G401.6 (cell line): ENCODE data around the gene MALT1.
"Not testable (repeated sequence)": the region's sequence is repeated elsewhere in the genome, so short reads cannot be mapped to it uniquely, and the experiment has no call there.

Source experiments
- FAIRE-seq: peaks from 2 replicates; lab custom pipeline; 2012; peaks lifted over from hg19 to GRCh38; lab: Jason Lieb, UNC

Gene MALT1

DNA sequence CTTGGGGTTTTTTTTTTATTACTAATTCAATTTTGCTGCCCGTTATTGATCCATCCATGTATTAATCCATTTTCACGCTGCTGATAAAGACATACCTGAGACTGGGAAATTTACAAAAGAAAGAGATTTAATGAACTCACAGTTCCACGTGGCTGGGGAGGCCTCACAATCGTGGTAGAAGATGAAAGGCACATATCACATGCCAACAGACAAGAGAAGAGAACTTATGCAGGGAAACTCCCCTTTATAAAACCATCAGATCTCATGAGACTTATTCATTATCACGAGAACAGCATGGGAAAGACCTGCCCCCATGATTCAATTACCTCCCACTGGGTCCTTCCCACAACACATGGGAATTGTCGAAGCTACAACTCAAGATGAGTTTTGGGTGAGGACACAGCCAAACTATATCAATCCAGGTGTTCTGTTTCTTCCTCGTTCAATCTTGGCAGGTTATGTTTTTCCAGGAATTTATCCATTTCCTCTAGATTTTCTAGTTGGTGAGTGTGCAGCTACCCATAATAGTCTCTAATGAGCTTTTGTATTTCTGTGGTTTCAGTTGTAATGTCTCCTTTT lies 18.0 kb upstream of the MALT1 start:
- not testable (repeated sequence) for FAIRE-seq

GRCh38 chr18:58653814-58654509 lies 17.3 kb upstream of the MALT1 start:
- no peak for FAIRE-seq

DNA sequence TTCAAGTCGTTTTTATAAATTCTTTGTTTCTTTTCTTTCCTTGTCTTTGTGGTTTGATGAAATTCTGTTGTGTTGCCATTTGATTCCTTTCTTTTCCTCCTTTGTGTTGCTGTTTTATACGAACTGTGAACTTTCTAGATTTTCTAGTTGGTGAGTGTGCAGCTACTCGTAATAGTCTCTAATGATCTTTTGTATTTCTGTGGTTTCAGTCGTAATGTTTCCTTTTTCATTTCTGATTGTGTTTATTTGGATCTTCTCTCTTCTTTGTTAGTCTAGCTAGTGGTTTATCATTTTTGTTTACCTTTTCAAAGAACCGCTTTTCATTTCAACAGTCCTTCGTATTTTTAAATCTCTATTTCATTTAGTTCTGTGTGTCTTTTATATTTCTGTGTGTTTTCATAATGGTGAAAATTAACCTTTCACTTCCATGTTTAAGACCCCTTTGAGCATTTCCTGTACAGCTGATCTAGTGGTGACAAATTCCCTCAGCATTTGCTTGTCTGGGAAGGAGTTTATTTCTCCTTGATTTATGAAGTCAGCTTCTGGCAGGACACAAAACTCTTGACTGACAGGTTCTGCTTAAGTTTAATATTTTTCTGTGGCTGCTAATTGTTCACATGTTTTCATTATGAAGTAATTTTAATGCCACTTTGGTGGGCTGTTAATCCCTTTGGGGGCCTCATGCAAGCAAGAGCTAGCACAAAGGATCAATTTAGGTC lies 16.2 kb upstream of the MALT1 start:
- FAIRE-seq: no peak

GRCh38 chr18:58657081-58657480 lies 14.2 kb upstream of the MALT1 start:
- no peak for FAIRE-seq

DNA sequence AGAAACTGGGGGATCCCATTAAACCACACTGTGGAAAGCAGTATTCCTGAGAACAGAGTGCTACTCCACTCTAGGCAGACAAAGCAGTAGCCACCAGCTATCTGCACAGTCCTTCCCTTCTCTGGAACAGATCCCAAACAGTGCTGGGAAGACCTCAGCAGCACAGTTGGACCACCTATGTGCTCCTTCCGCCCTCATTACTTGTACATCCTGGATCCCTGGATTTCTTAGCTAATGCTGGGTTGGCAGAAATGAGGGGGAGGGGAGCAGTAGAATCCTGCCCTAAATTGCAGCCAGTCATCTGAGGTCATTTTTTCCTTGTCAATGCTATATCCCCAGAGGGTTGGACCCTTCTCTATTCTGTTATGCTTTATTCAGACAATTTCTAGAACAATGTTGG lies 13.8 kb upstream of the MALT1 start:
- no peak for FAIRE-seq

GRCh38 chr18:58659691-58660090 lies 11.6 kb upstream of the MALT1 start:
- FAIRE-seq: no peak

DNA sequence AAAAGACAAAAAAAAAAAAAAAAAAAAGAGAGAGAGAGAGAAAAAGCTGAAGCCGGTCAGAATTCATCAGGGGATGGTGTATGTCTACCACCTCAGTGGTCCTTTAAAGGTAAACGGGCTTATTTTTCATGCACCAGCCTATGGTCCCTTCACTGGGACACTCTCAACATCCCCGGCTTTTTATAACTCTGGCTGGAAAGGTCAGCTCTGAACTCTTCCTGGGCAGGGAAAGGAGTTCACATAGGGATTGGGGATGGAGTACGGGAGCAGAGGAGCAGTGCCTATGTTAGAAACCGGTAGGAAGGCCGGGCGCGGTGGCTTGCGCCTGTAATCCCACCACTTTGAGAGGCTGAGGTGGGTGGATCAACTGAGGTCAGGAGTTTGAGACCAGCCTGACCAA lies 10.3 kb upstream of the MALT1 start:
- no peak for FAIRE-seq

- FAIRE-seq: no peak
These were observed 9.8 kb upstream of the MALT1 start for GRCh38 chr18:58661423-58661822.

DNA sequence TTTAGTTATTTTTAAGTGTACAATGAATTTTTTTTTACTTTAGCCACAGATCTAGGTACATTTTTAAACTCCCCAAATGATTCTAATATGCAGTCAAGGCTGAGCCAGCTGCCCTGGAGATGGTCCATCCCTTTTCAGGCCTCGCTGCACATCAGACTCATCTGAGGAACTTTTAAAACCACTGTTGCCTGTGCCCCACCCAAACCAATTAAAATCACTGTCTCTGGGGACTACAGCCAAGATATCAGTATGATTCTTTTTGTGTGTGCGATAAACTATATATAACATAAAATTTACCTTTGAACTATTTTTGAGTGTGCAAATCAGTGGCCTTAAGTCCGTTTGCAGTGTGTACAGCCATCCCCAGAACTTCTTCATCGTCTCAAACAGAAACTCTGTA lies 9.1 kb upstream of the MALT1 start:
- FAIRE-seq: no peak

DNA sequence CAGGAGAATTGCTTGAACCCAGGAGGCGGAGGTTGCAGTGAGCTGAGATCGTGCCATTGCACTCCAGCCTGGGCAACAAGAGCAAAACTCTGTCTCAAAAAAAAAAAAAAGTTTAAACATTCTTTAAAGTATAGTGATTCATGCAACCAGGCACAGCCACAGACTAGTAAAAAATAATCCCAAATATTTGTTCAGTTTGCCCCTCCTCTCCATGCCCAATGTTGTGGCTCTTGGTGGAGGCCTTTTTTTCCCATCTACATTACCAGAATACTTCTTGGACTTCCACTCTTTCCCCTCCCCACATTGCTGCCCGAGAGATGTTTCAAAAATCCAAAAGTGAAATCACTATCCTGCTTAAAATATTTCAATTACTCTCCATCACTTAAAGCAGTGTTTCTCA lies 5.1 kb upstream of the MALT1 start:
- no peak for FAIRE-seq

- no peak for FAIRE-seq
These were observed 3.1 kb upstream of the MALT1 start for GRCh38 chr18:58668211-58668610.

DNA sequence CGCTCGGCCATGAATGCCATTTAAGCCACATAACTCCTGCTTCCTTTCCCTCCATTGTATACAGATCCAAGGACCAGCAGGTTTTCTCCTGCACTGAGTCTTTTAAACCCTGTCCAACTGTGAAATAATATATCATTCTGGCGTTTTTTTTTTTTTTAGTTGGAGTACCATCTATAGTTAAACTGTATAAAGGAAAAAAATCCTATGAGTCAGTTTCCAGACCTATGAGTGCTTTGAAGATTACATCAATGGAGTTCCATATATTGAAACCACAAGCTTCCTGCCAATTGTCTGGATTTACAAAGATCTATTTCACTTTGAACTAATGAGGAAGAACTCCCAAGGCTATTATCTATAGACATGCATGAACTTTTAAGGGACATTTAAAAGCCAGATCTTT lies 2.4 kb upstream of the MALT1 start:
- no peak for FAIRE-seq

GRCh38 chr18:58669731-58670378 lies 1.4 kb upstream of the MALT1 start:
- no peak for FAIRE-seq

DNA sequence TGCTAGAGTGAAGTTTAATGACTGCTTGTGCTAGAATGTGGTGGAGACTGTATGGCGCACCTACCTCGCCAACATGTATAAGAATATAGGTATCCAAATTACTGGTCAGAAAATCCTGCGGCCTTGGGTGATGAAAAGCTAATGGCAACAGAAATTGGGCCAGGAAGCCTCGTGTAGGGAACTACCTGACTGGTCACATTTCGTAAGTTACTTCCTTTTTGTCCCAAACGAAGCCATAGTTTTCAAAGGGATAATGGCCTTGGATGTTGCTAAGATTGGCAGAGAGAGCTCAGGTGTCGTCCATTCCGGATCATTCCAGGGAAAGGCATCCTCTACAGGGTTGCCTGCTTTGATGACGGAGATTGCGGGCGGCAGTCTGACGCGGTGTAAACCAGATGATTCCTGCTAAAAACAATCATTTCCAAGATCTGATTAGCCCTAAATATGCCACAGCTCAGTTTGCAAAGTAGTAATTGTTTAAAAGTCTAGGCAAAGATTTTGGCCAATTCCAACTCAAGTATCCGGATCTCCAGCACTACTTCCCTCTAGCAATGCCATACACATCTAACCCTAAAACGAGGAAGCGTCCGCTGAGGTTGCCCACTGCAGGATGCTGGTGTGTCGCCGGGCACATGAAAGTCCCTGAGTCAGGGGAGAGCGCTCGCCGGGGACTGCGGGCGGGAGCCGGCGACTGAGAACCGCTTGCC lies 708 bp upstream of the MALT1 start:
- FAIRE-seq: no peak

DNA sequence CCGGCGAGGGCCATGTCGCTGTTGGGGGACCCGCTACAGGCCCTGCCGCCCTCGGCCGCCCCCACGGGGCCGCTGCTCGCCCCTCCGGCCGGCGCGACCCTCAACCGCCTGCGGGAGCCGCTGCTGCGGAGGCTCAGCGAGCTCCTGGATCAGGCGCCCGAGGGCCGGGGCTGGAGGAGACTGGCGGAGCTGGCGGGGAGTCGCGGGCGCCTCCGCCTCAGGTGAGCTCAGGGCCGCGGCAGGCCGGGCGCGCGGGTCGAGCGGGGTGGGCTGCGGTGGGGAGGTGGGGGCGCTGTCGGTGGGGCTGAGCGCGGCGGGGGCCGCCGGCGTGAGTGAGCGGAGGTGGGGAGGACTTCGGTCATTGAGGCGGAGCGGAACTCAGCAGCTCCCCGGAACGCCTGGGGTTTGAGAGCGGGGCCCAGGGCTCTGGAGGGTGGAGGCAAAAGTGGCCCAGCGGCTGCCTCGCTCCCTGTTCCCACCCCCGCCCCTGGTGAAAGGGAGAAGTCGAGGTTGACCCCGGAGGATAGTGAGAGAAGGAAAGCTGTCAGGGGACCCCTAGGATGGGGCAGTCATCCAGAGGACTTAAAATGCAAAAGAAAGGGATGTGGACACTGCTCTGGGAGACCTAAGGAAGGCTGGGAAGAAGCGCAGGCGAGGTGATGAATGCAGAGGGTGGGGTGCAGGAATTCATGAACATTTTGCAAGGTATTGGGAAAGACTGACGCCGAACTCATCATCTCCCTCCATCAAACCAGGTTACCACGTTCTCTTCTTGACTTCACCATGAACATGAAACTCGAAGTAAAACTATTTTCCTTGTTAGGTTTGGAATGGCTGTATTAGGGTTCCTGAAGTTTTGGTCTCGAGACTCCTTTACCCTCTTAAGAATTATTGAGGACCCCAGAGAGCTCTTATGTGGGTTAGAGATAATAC lies 633 bp downstream of the MALT1 start:
- no peak for FAIRE-seq

DNA sequence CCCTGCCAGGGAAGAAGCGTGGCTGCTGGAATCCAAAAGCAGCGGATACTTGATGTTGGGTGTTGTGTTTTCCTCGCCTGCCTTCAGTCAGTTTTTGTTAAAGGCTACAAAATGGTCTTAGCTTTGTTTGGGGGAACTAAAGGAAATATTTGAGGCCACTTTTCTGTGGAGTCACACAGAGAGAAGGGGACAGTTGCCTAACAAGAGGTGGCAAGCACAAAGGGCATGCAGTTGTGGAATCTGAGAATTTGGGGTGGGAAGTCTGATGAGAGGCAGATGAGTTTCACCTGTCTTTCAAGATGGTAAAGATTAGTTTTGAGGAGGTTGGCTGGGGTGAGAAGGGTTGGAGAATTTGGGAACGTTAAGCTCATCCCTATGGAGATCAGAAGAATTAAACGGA lies 2.9 kb downstream of the MALT1 start:
- FAIRE-seq: no peak

GRCh38 chr18:58674863-58675472 lies 3.7 kb downstream of the MALT1 start:
- no peak for FAIRE-seq

- FAIRE-seq: no peak
These were observed 5.0 kb downstream of the MALT1 start for GRCh38 chr18:58676270-58676669.

GRCh38 chr18:58682429-58683069 lies 11.3 kb downstream of the MALT1 start:
- no peak for FAIRE-seq

- no peak for FAIRE-seq
These were observed 16.6 kb downstream of the MALT1 start for GRCh38 chr18:58687871-58688308.
